GM19438 (cell line): ENCODE data around the gene KLHL2.
"Not testable (repeated sequence)": the region's sequence is repeated elsewhere in the genome, so short reads cannot be mapped to it uniquely, and the experiment has no call there.

Experiments
- ATAC-seq: cut with Tn5 transposase; IDR thresholded peaks from one replicate; pipeline ENCODE4 v1.9.1; 2021; ENCODE audit warnings: low read depth; ENCODE audit not compliant: unreplicated experiment

Gene KLHL2

GRCh38 chr4:165229490-165230200 lies 22.3 kb downstream of the KLHL2 start:
- not testable (repeated sequence) for ATAC-seq

DNA sequence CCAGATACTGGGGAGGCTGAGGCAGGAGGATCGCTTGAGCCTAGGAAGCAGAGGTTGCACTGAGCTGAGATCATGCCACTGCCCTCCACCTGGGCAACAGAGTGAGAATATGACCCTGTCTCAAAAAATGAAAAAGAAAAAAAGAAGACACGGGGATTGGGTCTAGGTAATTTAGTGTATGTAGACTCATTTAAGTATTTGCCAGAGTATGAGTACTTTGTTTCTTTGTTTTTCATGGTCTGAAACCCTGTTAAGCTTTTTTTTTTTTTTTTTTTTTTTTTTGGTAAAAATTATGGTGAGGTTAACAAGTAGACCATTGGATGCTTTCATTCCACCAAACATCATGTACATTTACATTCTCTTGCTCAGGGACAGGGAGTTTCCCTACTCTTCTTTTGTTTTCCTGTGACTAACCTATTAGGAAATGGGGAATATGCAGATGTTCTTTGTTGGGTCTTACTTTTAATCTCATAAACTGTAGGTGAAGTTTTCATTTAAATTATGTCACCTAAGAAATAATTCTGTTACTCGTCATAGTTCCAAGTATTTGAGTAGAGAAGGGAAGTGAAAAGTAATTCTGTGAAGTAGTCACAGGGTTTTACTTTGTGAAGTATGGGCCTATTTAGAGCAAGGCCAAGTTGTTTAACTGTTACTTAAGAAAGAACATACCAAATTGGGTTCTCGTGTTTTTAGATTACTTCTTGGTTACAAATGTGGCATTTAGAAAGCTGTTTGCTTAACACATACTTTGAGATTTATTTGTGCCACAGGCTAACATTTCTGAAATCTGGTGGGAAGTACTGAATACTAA lies 25.5 kb downstream of the KLHL2 start:
- ATAC-seq: not testable (repeated sequence)

GRCh38 chr4:165234766-165235165 lies 27.4 kb downstream of the KLHL2 start:
- ATAC-seq: no peak

DNA sequence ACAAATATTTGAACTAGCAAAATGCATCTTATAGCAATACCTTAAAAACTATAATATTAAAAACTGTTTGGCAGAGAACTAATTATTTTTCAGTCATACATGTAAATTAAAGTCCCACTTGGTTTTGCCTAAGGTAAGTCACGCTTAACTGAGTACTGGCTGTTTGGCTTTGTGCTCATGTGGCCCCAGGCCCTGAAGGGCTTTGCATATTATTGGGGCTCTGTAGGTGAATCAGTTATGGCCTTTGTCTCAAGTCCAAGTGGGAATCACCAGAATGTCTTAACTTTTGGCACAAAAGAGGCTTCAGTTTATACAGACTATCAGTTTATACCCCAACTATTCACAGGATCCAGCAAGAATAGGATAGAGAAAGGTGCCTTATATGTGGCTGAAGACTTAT lies 29.5 kb downstream of the KLHL2 start:
- not testable (repeated sequence) for ATAC-seq

DNA sequence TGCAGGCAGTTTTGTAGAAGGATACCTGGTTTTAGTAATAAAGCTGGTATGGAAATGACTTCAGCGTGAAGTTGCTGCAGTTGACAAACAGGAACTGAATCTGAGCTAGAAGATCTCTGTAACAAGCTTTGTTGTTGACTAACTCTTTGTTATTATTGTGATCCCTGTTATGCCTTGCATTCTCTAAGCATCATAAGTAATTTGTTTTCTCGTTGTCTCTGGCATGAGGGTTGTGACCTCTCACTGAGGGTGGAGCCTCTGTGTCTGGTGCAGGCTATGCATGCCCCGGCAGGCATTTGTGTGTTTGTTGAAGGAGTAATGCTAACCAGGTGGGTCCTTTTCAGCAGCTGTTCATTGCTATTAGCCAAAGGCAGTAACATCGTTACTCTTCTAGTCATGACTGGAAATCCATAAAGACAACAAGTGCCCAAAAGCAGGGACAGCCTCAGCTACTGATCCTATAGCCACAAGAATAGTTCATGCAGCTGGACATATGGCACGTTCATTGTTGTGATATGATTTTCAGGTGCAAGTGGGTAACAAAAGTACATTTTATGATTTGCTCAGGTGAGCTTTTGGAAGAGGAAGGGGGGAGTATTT lies 30.8 kb downstream of the KLHL2 start:
- ATAC-seq: not testable (repeated sequence)

- not testable (repeated sequence) for ATAC-seq
Measured at GRCh38 chr4:165240761-165241160, 33.4 kb downstream of the KLHL2 start.

GRCh38 chr4:165244148-165244547 lies 36.8 kb downstream of the KLHL2 start:
- ATAC-seq: not testable (repeated sequence)

DNA sequence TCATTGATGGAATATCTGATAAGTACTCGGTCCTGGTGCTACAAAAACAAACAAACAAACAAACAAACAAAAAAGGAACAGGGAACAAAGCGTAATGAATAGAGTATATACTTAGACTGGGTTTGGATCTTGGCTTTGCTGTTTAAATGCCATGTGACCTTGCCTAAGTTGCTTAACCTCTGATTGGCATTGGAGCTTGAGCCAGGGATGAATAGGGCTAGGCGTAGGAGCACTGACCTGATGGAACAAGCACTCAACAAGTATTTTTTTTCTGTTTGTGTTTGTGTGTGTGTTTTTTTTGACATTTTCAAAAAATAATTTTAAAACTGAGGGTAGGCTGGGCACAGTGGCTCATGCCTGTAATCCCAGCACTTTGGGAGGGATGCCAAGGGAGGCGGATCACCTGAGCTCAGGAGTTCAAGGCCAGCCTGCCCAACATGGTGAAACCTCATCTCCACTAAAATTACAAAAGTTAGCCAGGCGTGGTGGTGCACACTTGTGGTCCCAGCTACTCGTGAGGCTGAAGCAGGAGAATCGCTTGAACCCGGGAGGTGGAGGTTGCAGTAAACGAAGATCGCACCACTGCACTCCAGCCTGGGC lies 37.3 kb downstream of the KLHL2 start:
- not testable (repeated sequence) for ATAC-seq

GRCh38 chr4:165248102-165248501 lies 40.7 kb downstream of the KLHL2 start:
- no peak for ATAC-seq

- not testable (repeated sequence) for ATAC-seq
Measured at GRCh38 chr4:165248904-165249303, 41.5 kb downstream of the KLHL2 start.

DNA sequence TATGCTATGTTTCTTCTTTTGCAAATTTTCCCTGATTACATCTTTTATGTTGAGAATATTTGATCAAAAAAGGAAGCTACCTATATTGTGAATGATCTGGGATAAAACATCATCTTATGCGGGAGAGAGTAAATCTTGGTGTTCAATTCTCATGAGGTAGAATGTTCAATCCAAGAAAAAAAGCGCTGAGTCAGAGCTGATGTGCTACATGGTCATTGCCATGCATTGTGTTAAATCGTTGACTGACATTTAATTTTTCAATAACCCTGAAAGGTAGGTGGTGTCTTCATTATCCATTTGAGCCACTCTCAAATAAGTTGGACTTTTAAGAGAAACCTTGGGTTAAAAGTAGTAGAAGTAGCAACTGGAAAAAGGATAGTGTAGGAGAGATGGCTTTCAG lies 47.4 kb downstream of the KLHL2 start:
- ATAC-seq: not testable (repeated sequence)

DNA sequence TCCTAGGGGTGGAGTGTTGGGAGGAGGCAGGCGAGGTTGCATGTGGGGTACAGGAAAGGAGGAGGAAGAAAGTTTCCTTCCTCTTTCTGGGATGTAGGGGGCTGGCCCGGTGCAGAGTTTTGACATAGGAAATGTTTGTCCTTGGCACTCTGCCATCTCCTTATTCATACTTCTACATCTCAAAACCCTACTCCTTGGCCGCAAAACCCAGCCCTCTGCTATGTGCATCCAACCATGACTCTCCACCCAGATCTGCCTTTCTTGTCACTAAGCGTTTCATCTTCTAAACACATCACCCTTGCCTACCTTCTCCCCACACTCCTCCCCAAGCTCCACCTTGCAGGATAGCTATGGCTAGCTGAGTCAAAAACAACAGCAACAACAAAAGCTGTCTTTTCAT lies 48.1 kb downstream of the KLHL2 start:
- ATAC-seq: peak; percentile 95

GRCh38 chr4:165256074-165256659 lies 48.8 kb downstream of the KLHL2 start:
- ATAC-seq: peak; percentile 15

DNA sequence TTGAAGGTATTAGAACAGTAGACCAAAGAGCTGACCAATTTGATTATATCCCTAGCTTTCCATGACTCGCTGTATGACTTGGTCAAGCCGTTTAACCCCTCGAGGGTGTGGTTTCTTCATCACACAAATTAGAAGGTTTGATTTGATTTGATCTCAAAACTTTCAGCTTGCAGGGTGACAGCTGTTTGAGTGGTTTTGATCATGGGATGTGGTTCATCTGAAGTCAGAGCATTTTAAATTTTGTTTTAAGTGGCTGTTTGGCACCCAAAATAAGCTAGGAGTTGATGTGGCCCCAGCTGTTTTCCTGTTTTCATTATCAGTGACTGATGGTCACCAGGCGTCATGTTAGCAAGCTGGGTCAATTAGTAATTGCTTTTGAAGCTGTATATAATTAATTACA lies 52.4 kb downstream of the KLHL2 start:
- ATAC-seq: not testable (repeated sequence)

GRCh38 chr4:165262306-165262705 lies 54.9 kb downstream of the KLHL2 start:
- not testable (repeated sequence) for ATAC-seq

DNA sequence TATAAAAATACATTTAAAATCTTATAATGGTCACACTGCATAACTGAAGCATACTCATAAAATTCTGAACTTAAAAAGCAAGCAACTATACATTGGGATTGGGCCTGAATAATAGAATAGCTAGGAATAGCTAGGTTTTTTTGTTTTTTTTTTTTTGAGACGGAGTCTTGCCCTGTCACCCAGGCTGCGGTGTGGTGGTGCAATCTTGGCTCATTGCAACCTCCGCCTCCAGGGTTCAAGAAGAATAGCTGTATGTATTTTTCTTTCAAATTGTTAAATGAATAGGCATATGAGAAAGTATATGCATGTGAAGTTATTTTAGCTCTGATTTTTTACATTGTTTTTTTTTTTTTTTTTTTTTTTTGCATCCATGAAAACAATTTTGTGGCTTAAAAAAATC lies 56.1 kb downstream of the KLHL2 start:
- not testable (repeated sequence) for ATAC-seq

DNA sequence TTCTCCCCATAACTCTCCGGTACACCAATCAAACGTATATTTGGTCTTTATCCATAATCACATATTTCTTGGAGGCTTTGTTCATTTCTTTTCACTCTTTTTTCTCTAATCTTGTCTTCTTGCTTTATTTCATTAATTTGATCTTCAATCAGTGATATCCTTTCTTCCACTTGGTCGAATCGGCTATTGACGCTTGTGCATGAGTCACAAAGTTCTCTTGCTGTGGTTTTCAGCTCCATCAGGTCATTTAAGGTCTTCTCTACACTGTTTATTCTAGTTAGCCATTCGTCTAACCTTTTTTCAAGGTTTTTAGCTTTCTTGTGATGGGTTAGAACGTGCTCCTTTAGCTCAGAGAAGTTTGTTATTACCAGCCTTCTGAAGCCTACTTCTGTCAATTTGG lies 62.6 kb downstream of the KLHL2 start:
- not testable (repeated sequence) for ATAC-seq

- ATAC-seq: not testable (repeated sequence)
Measured at GRCh38 chr4:165273443-165273842, 66.1 kb downstream of the KLHL2 start.

GRCh38 chr4:165275357-165275756 lies 68.0 kb downstream of the KLHL2 start:
- ATAC-seq: not testable (repeated sequence)

GRCh38 chr4:165279531-165279930 lies 72.2 kb downstream of the KLHL2 start:
- ATAC-seq: not testable (repeated sequence)
